Endodermal cell (in vitro differentiated cells): ENCODE results near the gene TMEM161B. TPM values are rescaled to one million over a fixed set of nuclear protein-coding genes. Genes with fewer than 3 reads are reported as not detected.

Experiments
- DNase-seq: peaks from one replicate; pipeline ENCODE4 v3.0.0-alpha.2; 2017
- H3K27ac ChIP-seq: 2 replicates; pipeline ENCODE4 v1.5.1; 2013; ENCODE audit warnings: mild to moderate bottlenecking, low read depth, low read length, moderate library complexity
- H3K27me3 ChIP-seq: 2 replicates; pipeline ENCODE4 v1.6.1; 2013; ENCODE audit warnings: mild to moderate bottlenecking, low read length, moderate library complexity; ENCODE audit not compliant: insufficient read depth, control insufficient read depth, poor library complexity, severe bottlenecking
- H3K36me3 ChIP-seq: 2 replicates; pipeline ENCODE4 v1.7.0; 2013; ENCODE audit warnings: mild to moderate bottlenecking, low read length, moderate library complexity; ENCODE audit not compliant: control insufficient read depth, insufficient read depth
- H3K4me1 ChIP-seq: one replicate; pipeline ENCODE4 v1.7.0; 2013; ENCODE audit warnings: low read length; ENCODE audit not compliant: control insufficient read depth, insufficient read depth
- H3K4me3 ChIP-seq: 2 replicates; pipeline ENCODE4 v1.5.1; 2013; ENCODE audit warnings: mild to moderate bottlenecking, low read length, moderate library complexity
- H3K9ac ChIP-seq: 2 replicates; pipeline ENCODE4 v1.6.1; 2013; ENCODE audit warnings: mild to moderate bottlenecking, low read length, moderate library complexity; ENCODE audit not compliant: poor library complexity, severe bottlenecking; ENCODE audit errors: extremely low read depth
- H3K9me3 ChIP-seq: 2 replicates; pipeline ENCODE4 v1.6.1; 2013; ENCODE audit warnings: mild to moderate bottlenecking, low read length, moderate library complexity; ENCODE audit not compliant: control insufficient read depth
- H3K27ac Mint-ChIP-seq: 2 replicates; pipeline ENCODE4 v1.8.0; 2020; ENCODE audit warnings: mixed read lengths
- H3K27me3 Mint-ChIP-seq: 2 replicates; pipeline ENCODE4 v1.8.0; 2021; ENCODE audit warnings: mild to moderate bottlenecking, mixed read lengths; ENCODE audit not compliant: insufficient read depth
- H3K36me3 Mint-ChIP-seq: 2 replicates; pipeline ENCODE4 v1.8.0; 2020; ENCODE audit warnings: low read depth, mixed read lengths
- H3K4me1 Mint-ChIP-seq: 2 replicates; pipeline ENCODE4 v1.8.0; 2020; ENCODE audit warnings: mixed read lengths
- H3K4me3 Mint-ChIP-seq: 2 replicates; pipeline ENCODE4 v1.8.0; 2020; ENCODE audit warnings: mild to moderate bottlenecking, moderate library complexity, mixed read lengths
- H3K9me3 Mint-ChIP-seq: 2 replicates; pipeline ENCODE4 v1.8.0; 2020; ENCODE audit warnings: mild to moderate bottlenecking, mixed read lengths
- WGBS, 2 experiments: methylation state at CpG; one replicate each; pipeline versions ENCODE4 v1.1.5 to v1.1.7; 2013; ENCODE audit warnings: missing lambda C conversion rate in 2 of 2, mixed read lengths in 1 of 2; ENCODE audit not compliant: insufficient coverage in 1 of 2, insufficient read length in 1 of 2; 5-methylcytosine and 5-hydroxymethylcytosine counted together
- total RNA-seq, 2 donors: library from RNA; stranded (reverse); fragmentation: NEBNext Ultra II Directional in 1 of 2; extraction: Animal tissue kit (Norgen Biotek cat#: 25700) in 1 of 2; gene quantifications; 2 replicates in 1 of 2; 3 replicates in 1 of 2; pipeline ENCODE4 v1.2.1, GENCODE V29; 2021
- TF ChIP-seq, protein P1 (sequence below): fragments of 200-600 bp; sonication (generic); conservative IDR thresholded peaks from 2 replicates; pipeline ENCODE4 v1.5.0; 2021; ENCODE audit warnings: antibody characterized with exemption, mild to moderate bottlenecking

The TMEM161B gene
- total RNA-seq, 2 donors from 2014 or later: 17.2 to 18.2 TPM

DNA sequence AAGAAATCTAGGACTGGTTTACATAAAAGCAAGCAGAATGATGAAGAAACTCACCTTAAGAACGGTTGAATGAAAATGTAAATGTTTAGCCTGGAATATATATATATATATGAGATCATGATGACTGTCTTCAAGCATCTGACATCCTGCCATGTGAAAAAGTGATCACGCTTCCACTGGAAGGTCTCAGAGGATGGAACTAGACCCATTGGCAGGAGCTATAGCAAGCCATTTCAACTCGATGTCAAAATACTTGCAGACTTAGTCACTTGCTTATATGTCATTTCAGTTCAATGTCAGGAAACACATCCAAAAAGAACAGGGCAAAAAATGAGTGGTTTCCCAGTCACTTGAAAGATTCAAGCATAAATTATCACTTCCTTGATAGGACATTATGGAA, 22.2 kb upstream of the TMEM161B start:
- H3K27me3 ChIP-seq: no peaks in the 10 kb centered on the region
- no peaks in the 10 kb centered on the region for H3K36me3 ChIP-seq
- Mint-ChIP-seq H3K27me3 (no peaks in the 10 kb centered on the region), H3K4me3 (no peak overlapping the region), H3K27ac (no peak overlapping the region), H3K9me3 (no peaks in the 10 kb centered on the region), H3K4me1 (peaks cover 3% of the 10 kb centered on the region), H3K36me3 (no peaks in the 10 kb centered on the region)
- no peak for DNase-seq
- whole genome bisulfite sequencing, 2 experiments: 92 to 96% methylated on average over 2 to 3 of the region's 3 CpGs
- H3K4me3 ChIP-seq: no peak overlapping the region
- H3K27ac ChIP-seq: no peak overlapping the region
- TF ChIP-seq, protein P1, sequence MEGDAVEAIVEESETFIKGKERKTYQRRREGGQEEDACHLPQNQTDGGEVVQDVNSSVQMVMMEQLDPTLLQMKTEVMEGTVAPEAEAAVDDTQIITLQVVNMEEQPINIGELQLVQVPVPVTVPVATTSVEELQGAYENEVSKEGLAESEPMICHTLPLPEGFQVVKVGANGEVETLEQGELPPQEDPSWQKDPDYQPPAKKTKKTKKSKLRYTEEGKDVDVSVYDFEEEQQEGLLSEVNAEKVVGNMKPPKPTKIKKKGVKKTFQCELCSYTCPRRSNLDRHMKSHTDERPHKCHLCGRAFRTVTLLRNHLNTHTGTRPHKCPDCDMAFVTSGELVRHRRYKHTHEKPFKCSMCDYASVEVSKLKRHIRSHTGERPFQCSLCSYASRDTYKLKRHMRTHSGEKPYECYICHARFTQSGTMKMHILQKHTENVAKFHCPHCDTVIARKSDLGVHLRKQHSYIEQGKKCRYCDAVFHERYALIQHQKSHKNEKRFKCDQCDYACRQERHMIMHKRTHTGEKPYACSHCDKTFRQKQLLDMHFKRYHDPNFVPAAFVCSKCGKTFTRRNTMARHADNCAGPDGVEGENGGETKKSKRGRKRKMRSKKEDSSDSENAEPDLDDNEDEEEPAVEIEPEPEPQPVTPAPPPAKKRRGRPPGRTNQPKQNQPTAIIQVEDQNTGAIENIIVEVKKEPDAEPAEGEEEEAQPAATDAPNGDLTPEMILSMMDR: no peak
- no peaks in the 10 kb centered on the region for H3K4me1 ChIP-seq
- H3K9me3 ChIP-seq: no peaks in the 10 kb centered on the region
- H3K9ac ChIP-seq: no peak overlapping the region

GRCh38 chr5:88288528-88289197, 20.0 kb upstream of the TMEM161B start:
- H3K27ac ChIP-seq: no peak overlapping the region
- Mint-ChIP-seq H3K4me1 (peaks cover 8% of the 10 kb centered on the region), H3K36me3 (peaks cover 2% of the 10 kb centered on the region), H3K4me3 (no peak overlapping the region), H3K27ac (no peak overlapping the region), H3K27me3 (no peaks in the 10 kb centered on the region), H3K9me3 (no peaks in the 10 kb centered on the region)
- no peaks in the 10 kb centered on the region for H3K36me3 ChIP-seq
- no peaks in the 10 kb centered on the region for H3K27me3 ChIP-seq
- WGBS, 2 experiments: 60 to 85% methylated on average over 1 to 5 of the region's 5 CpGs
- no peaks in the 10 kb centered on the region for H3K9me3 ChIP-seq
- no peaks in the 10 kb centered on the region for H3K4me1 ChIP-seq
- H3K9ac ChIP-seq: no peak overlapping the region
- no peak for DNase-seq
- H3K4me3 ChIP-seq: no peak overlapping the region
- TF ChIP-seq, protein P1: no peak

DNA sequence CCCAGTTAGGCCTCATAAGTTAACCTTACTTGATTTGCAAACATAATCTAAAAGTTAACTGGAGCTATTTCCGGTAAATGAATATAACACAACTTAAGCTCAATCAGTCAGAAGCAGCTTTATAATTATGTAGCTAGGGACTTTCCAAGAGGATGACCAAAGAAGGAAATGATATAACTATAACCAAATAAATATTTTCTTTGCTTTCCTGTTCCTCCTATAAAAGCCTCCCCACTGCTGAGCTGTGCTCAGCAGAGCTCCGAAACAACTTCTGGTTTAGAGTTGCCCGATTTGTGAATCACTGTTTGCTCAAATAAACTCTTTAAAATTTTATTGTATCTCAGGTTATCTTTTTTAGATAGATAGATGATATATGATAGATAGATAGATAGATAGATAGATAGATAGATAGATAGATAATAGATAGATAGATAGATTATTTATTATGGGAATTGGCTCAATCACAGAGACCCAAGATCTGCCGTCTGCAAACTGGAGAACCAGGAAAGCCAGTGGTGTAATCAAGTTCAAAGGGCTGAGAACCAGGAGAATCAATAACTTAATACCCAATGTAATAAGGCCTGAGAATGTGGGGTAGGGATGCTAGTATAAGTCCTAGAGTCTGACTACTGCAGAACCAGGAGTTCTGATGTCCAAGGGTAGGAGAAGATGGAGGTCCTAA, 19.3 kb upstream of the TMEM161B start:
- H3K4me3 ChIP-seq: no peak overlapping the region
- H3K27me3 Mint-ChIP-seq: no peaks in the 10 kb centered on the region
- TF ChIP-seq, protein P1: no peak

More for the DNA sequence above, 19.3 kb upstream of the TMEM161B start:
- H3K27me3 ChIP-seq: no peaks in the 10 kb centered on the region
- Mint-ChIP-seq H3K4me1 (peaks cover 8% of the 10 kb centered on the region), H3K27ac (no peak overlapping the region), H3K9me3 (no peaks in the 10 kb centered on the region), H3K4me3 (no peak overlapping the region), H3K36me3 (peaks cover 5% of the 10 kb centered on the region)
- no peaks in the 10 kb centered on the region for H3K4me1 ChIP-seq
- H3K9me3 ChIP-seq: no peaks in the 10 kb centered on the region
- H3K36me3 ChIP-seq: peaks cover 4% of the 10 kb centered on the region
- no peak for DNase-seq
- H3K9ac ChIP-seq: no peak overlapping the region
- WGBS, 2 experiments: 90 to 91% methylated on average over 2 to 4 of the region's 4 CpGs
- H3K27ac ChIP-seq: no peak overlapping the region
